Fibroblast of pulmonary artery (primary cell): ENCODE data around the gene ARID5A.

Experiments used
- DNase-seq: peaks from one replicate; pipeline ENCODE4 v3.0.0-alpha.2; 2010; ENCODE audit warnings: low read depth
- H3K4me3 ChIP-seq: replicated peaks from 2 replicates; pipeline ENCODE4 v1.5.1; 2011; ENCODE audit warnings: low read depth, mild to moderate bottlenecking, control low read depth, low read length, moderate library complexity
- TF ChIP-seq, protein P1 (sequence below): IDR thresholded peaks from 2 replicates; pipeline ENCODE4 v1.5.1; 2011; ENCODE audit warnings: mild to moderate bottlenecking, control low read depth, low read length, inconsistent platforms; ENCODE audit errors: missing control alignments

ARID5A gene

DNA sequence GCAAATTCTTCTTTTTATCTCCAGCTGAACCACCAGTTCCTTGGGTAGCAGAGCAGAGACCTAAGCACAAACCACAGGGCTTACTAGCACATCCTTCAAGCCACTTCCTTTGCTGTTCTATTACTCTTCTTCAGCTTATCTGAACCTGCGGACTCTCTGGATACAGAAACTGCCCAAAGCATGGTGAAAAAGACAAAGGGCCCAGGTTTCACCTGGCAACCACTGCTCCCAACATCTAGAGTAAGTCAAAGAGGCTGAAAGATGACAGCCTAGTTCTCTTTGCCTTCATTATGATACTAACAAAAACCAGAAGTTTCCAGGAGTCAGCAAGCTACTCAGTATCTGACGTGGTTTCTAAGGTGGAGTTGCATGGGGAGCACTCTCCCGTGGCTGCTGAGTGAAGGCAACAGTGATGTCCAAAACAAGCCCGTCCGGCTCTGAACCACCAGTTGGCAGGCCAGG lies 58.2 kb downstream of the ARID5A start:
- DNase-seq = no peak
- no peak overlapping the region for H3K4me3 ChIP-seq

GRCh38 chr2:96596596-96596995 lies 60.0 kb downstream of the ARID5A start:
- DNase-seq = no peak
- H3K4me3 ChIP-seq = no peak overlapping the region
- TF ChIP-seq, protein P1, sequence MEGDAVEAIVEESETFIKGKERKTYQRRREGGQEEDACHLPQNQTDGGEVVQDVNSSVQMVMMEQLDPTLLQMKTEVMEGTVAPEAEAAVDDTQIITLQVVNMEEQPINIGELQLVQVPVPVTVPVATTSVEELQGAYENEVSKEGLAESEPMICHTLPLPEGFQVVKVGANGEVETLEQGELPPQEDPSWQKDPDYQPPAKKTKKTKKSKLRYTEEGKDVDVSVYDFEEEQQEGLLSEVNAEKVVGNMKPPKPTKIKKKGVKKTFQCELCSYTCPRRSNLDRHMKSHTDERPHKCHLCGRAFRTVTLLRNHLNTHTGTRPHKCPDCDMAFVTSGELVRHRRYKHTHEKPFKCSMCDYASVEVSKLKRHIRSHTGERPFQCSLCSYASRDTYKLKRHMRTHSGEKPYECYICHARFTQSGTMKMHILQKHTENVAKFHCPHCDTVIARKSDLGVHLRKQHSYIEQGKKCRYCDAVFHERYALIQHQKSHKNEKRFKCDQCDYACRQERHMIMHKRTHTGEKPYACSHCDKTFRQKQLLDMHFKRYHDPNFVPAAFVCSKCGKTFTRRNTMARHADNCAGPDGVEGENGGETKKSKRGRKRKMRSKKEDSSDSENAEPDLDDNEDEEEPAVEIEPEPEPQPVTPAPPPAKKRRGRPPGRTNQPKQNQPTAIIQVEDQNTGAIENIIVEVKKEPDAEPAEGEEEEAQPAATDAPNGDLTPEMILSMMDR = no peak

More for the DNA sequence above, 58.2 kb downstream of the ARID5A start:
- TF ChIP-seq, protein P1 = no peak

DNA sequence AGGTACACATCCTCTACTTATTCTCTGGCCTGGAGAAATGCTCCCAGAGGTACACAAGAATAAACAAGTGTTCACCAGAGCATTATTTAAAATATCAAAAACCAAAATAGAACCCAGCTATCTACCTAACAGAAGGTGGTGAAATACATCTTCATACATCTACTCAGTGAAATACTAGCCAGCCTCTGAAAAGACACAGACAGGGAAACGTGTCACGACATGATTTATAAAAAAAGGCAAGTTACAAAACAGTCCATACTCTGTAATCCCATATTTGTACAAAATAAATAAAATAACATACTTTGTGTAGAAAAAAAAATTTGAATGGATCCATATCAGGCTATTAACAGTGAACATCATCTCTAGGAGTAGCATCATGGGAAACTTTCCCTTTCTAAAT lies 63.4 kb downstream of the ARID5A start:
- TF ChIP-seq, protein P1 = no peak
- H3K4me3 ChIP-seq = no peak overlapping the region
- DNase-seq = no peak

DNA sequence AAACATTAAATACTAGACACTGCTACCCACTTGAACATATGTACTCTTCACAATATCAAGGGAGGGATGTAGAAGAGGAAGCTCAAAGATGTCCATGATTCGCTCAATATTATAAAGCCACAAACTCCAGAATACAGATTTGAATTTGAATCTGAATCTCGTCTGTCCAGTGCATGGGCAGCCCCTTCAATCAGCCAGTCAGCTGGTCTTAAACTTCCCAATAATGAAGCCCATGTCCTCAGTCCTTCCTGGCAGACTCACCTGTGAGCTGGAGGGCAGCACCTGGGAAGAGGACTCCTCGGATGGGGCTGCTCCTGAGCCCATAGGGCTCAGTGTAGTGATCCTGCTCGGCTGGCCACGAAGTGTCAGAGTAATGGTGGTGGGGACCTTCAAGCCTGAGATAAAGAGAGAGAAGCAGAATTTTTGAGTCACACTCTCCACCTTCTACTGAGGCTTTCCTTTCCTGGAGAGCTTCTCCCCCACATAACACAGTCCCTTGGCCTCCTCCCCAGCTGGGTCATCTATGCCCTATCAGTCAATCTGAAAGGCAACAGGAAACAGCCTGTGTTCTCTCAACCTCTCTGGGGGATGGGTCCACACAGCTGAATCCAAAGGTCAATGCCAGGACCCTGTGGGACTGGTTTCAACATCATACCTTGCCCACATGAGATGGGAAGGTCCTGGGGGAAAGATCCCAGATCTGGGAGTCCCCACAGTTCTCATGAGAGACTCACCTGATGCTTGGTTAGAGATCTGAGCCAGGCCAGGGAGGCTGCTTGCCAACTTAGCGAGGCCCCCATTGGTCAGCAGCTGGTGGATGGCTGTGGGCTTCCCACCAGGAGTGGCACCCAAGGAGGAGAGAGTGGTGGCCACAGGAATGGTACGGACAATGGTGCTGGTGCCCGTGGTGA lies 65.1 kb downstream of the ARID5A start:
- no peak overlapping the region for H3K4me3 ChIP-seq
- TF ChIP-seq, protein P1 = no peak
- no peak for DNase-seq
